A549 (cell line): ENCODE measurements around the gene CAMSAP1. TPM values are rescaled to one million over a fixed set of nuclear protein-coding genes. Genes with fewer than 3 reads are reported as not detected.
A peak's percentile ranks its signal among the peaks of the same experiment; 100 is the strongest.

Experiments used
- ATAC-seq, 2 experiments: fragments of 200-7000 bp in 1 of 2; fragments of >200 bp in 1 of 2; cut with Nextera tagmentation in 1 of 2; cut with Tn5 transposase in 1 of 2; 3 replicates each; pipeline versions ENCODE4 v1.8.0 to v1.9.1; 2018 to 2020; ENCODE audit warnings: mild to moderate bottlenecking in 1 of 2, moderate library complexity in 1 of 2
- CTCF ChIA-PET: fragments of 300-600 bp; sonication (Branson Sonifier 250); formaldehyde crosslinking; extraction: SDS; loops from one replicate; lab custom pipeline; 2021; ENCODE audit warnings: antibody characterized with exemption, inconsistent platforms; lab: Yijun Ruan, JAX
- POLR2A ChIA-PET: fragments of 350-600 bp; formaldehyde crosslinking; extraction: SDS; loops from one replicate; lab custom pipeline; 2021; ENCODE audit warnings: antibody characterized with exemption, inconsistent platforms; lab: Yijun Ruan, JAX
- DNase-seq, 2 experiments: peaks; one replicate each; pipeline versions ENCODE4 v3.0.0 to v3.0.0-alpha.2; 2011 to 2016; ENCODE audit warnings: low read depth in 1 of 2, low spot score in 1 of 2
- FAIRE-seq: peaks from 2 replicates; lab custom pipeline; 2011; peaks lifted over from hg19 to GRCh38; lab: Jason Lieb, UNC
- H3K27ac ChIP-seq, 2 experiments: fragments of >200 bp; sonication (Bioruptor Twin); formaldehyde crosslinking; 3 replicates each; pipeline ENCODE4 v1.5.1; 2016 to 2017
- H3K4me1 ChIP-seq: fragments of >200 bp; sonication (Bioruptor Twin); formaldehyde crosslinking; 3 replicates; pipeline ENCODE4 v1.6.1; 2016
- H3K4me2 ChIP-seq: fragments of >200 bp; sonication (Bioruptor Twin); formaldehyde crosslinking; 3 replicates; pipeline ENCODE4 v1.6.1; 2016
- H3K4me3 ChIP-seq: fragments of >200 bp; sonication (Bioruptor Twin); formaldehyde crosslinking; 3 replicates; pipeline ENCODE4 v1.5.1; 2016
- H3K9me3 ChIP-seq: fragments of >200 bp; sonication (Bioruptor Twin); formaldehyde crosslinking; 3 replicates; pipeline ENCODE4 v1.6.1; 2016
- BCL3 ChIP-seq: fragments of >200 bp; sonication (Bioruptor Twin); formaldehyde crosslinking; IDR thresholded peaks from 3 replicates; pipeline ENCODE4 v1.6.1; 2016
- BHLHE40 ChIP-seq: IDR thresholded peaks from 2 replicates; pipeline ENCODE4 v1.6.1; 2012; ENCODE audit warnings: low read depth, low read length, inconsistent platforms
- CTCF ChIP-seq: fragments of >200 bp; sonication (Bioruptor Twin); formaldehyde crosslinking; IDR thresholded peaks from 3 replicates; pipeline ENCODE4 v1.5.1; 2016
- FOXS1 ChIP-seq: fragments of 250-450 bp; sonication (Bioruptor Pico); IDR thresholded peaks from 2 replicates; pipeline ENCODE4 v1.5.0; 2020; ENCODE audit warnings: mild to moderate bottlenecking, moderate library complexity
- HES2 ChIP-seq: fragments of >200 bp; sonication (Bioruptor Twin); formaldehyde crosslinking; IDR thresholded peaks from 2 replicates; pipeline ENCODE4 v1.6.1; 2016
- HMGXB4 ChIP-seq: fragments of 250-450 bp; sonication (Bioruptor Pico); IDR thresholded peaks from 2 replicates; pipeline ENCODE4 v1.5.0; 2021; ENCODE audit warnings: mild to moderate bottlenecking, moderate library complexity, borderline replicate concordance
- HOXA7 ChIP-seq: fragments of 250-450 bp; sonication (Bioruptor Pico); IDR thresholded peaks from 2 replicates; pipeline ENCODE4 v1.5.0; 2020; ENCODE audit warnings: mild to moderate bottlenecking, moderate library complexity
- HOXB13 ChIP-seq: fragments of 250-450 bp; sonication (Bioruptor Pico); IDR thresholded peaks from 2 replicates; pipeline ENCODE4 v1.5.0; 2020; ENCODE audit warnings: low read depth, mild to moderate bottlenecking, moderate library complexity
- JUNB ChIP-seq: fragments of >200 bp; sonication (Bioruptor Twin); formaldehyde crosslinking; IDR thresholded peaks from 2 replicates; pipeline ENCODE4 v1.6.1; 2016
- KDM5A ChIP-seq: fragments of 200-600 bp; sonication (generic); IDR thresholded peaks from 2 replicates; pipeline ENCODE4 v1.6.1; 2016; ENCODE audit warnings: antibody characterized with exemption, mild to moderate bottlenecking
- MAZ ChIP-seq: fragments of 150-350 bp; IDR thresholded peaks from 2 replicates; pipeline ENCODE4 v1.6.1; 2014; ENCODE audit warnings: antibody characterized with exemption, low read depth, low read length, borderline replicate concordance
- NFE2L2 ChIP-seq: fragments of 150-350 bp; conservative IDR thresholded peaks from 2 replicates; pipeline ENCODE4 v1.6.1; 2014; ENCODE audit warnings: low read length
- POLR2A ChIP-seq: IDR thresholded peaks from 2 replicates; pipeline ENCODE4 v1.6.1; 2012; ENCODE audit warnings: mild to moderate bottlenecking, low read length
- RAD21 ChIP-seq, 2 experiments: fragments of >200 bp in 1 of 2; sonication (Bioruptor Twin) in 1 of 2; formaldehyde crosslinking in 1 of 2; IDR thresholded peaks in 1 of 2; conservative IDR thresholded peaks in 1 of 2; 2 replicates in 1 of 2; 3 replicates in 1 of 2; pipeline ENCODE4 v1.6.1; 2012 to 2018; ENCODE audit warnings: inconsistent platforms in 1 of 2
- RCOR1 ChIP-seq: fragments of 150-350 bp; IDR thresholded peaks from 2 replicates; pipeline ENCODE4 v1.6.1; 2014; ENCODE audit warnings: antibody characterized with exemption, low read length, low read depth
- SMC3 ChIP-seq: fragments of >200 bp; sonication (Bioruptor Twin); formaldehyde crosslinking; IDR thresholded peaks from 3 replicates; pipeline ENCODE4 v1.6.1; 2018; ENCODE audit warnings: inconsistent platforms
- SREBF2 ChIP-seq: fragments of 450-650 bp; IDR thresholded peaks from 2 replicates; pipeline ENCODE4 v1.6.1; 2014; ENCODE audit warnings: mild to moderate bottlenecking, moderate library complexity
- USF2 ChIP-seq: fragments of 450-650 bp; IDR thresholded peaks from 2 replicates; pipeline ENCODE4 v1.6.1; 2014; ENCODE audit warnings: antibody characterized with exemption
- ZC3H11A ChIP-seq: fragments of 450-650 bp; IDR thresholded peaks from 2 replicates; pipeline ENCODE4 v1.6.1; 2014; ENCODE audit warnings: antibody characterized with exemption, mild to moderate bottlenecking
- ZNF302 ChIP-seq: fragments of 250-450 bp; sonication (Bioruptor Pico); IDR thresholded peaks from 2 replicates; pipeline ENCODE4 v1.9.0; 2021; ENCODE audit warnings: inconsistent platforms, mild to moderate bottlenecking, moderate library complexity
- WGBS: methylation state at CpG from one replicate; pipeline ENCODE4 v1.1.6; 2017; ENCODE audit errors: missing lambda C conversion rate; 5-methylcytosine and 5-hydroxymethylcytosine counted together
- polyA plus RNA-seq, 4 experiments: library from polyadenylated mRNA; depleted of rRNA in 3 of 4; stranded (reverse); fragments of >200 nt; fragmentation: RNase III in 1 of 4; extraction: RNeasy Plus Mini Kit Qiagen cat#74134 plus additional on column Dnase treatment in 1 of 4; gene quantifications; 2 replicates in 3 of 4; 3 replicates in 1 of 4; pipeline ENCODE4 v1.2.3, GENCODE V29; 2011 to 2017

CAMSAP1 gene
- polyA plus RNA-seq, 2 of the 4 experiments (the other 2 are of a cell fraction), result 8.6 to 15.0 TPM

GRCh38 chr9:135865531-135865930 is 41.8 kb downstream of the CAMSAP1 start:
- H3K4me2 ChIP-seq, result no peak overlapping the region
- WGBS, result 75% methylated on average over 7 of the region's 7 CpGs
- no peak overlapping the region for H3K4me3 ChIP-seq
- ATAC-seq (peak in 1 of 2 experiments; percentile 27; a peak in 1 of 6 replicates), DNase-seq (no peak), FAIRE-seq (no peak)
- CTCF ChIA-PET, result interaction anchor here (0.6 to 4.0 kb wide), 7 partner anchors 10 to 262 kb away, joined by 3 to 28 read pairs (median 6); no protein-coding TSS in a partner anchor
- TF ChIP-seq HOXA7 (CRISPR knock-in tag) (no peak), SMC3 (no peak), FOXS1 (no peak), NFE2L2 (no peak), HES2 (no peak), KDM5A (no peak), JUNB (no peak), MAZ (no peak), BHLHE40 (no peak), BCL3 (no peak), ZC3H11A (no peak), SREBF2 (no peak), RCOR1 (no peak), HOXB13 (no peak), HMGXB4 (no peak), ZNF302 (CRISPR knock-in tag) (no peak)
- no peaks in the 10 kb centered on the region for H3K9me3 ChIP-seq
- no peaks in the 10 kb centered on the region for H3K4me1 ChIP-seq
- POLR2A ChIA-PET, result no interaction called here
- H3K27ac ChIP-seq, result no peak overlapping the region

GRCh38 chr9:135864447-135865049 is 42.8 kb downstream of the CAMSAP1 start:
- no peak for FAIRE-seq
- 29% methylated on average over 8 of the region's 8 CpGs for WGBS

More at GRCh38 chr9:135864447-135865049, 42.8 kb downstream of the CAMSAP1 start:
- TF ChIP-seq SMC3 (peak; percentile 71), USF2 (no peak), CTCF (peak; percentile 78), RAD21 (conservative IDR thresholded peaks at IDR 0.05 in 1 of 2, IDR thresholded peaks at IDR 0.05 in 1 of 2) (peak; percentile 48 to 63; a peak in 4 of 5 replicates), POLR2A (no peak)
- DNase-seq (peak; percentile 44 to 66), ATAC-seq (peak; percentile 71 to 87; a peak in 5 of 6 replicates)
- ChIA-PET CTCF (interaction anchor here (0.6 to 4.0 kb wide), 24 partner anchors 9 to 636 kb away, joined by 3 to 28 read pairs (median 4); no protein-coding TSS in a partner anchor), POLR2A (no interaction called here)
- no peak overlapping the region for H3K4me2 ChIP-seq
- H3K4me3 ChIP-seq, result no peak overlapping the region
- no peak overlapping the region for H3K27ac ChIP-seq
- H3K4me1 ChIP-seq, result no peaks in the 10 kb centered on the region
- H3K9me3 ChIP-seq, result no peaks in the 10 kb centered on the region
